Measurements from ENCODE around the gene CCDC88B. TPM values are rescaled to one million over a fixed set of nuclear protein-coding genes. Genes with fewer than 3 reads are reported as not detected.
A peak's percentile ranks its signal among the peaks of the same experiment; 100 is the strongest.

Gene CCDC88B
- total and polyA plus RNA-seq, 2 experiments from 2014 or later = 6.8 to 12.1 TPM

DNA sequence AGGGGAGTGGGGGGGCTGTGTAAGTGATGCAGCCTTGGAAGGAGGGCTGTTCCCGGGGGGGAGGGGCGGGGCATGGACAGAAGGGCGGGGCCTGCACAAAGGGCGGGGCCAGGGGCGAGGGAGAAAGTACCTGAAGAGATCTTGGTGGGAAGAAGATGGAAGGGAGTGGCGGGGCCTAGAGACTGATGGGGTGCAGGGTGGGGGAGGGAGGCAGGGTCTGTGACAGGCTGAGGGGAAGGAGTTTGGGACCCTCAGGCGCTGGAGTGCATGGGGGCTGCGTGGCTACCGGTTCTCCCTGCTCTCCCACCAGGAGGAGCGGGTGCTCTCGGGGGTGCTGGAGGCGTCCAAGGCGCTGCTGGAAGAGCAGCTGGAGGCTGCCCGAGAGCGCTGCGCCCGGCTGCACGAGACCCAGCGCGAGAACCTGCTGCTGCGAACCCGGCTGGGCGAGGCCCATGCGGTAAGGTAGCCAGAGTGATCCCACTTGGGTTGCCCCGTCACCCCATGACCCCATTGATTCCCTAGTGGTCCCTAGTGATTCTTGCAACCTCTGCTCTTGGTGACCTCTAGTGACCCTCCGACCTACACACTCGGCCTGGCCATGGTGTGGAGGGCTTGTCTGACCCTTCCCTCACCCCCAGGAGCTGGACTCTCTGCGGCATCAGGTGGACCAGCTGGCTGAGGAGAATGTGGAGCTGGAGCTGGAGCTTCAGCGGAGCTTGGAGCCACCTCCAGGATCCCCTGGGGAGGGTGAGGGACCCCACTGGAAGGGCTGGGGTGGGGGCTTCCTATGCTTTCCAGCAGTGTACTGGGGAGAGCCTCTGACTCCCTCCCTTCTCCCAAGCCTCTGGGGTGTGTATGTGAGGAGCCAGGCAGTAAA is 3.1 kb downstream of the CCDC88B start:
- H3K79me2 ChIP-seq (replicated peaks; ENCODE audit: insufficient read depth) = no peaks in the 10 kb centered on the region
- DNase-seq (ENCODE audit: low spot score) = no peak

More for the DNA sequence above, 3.1 kb downstream of the CCDC88B start:
- peaks cover 12% of the 10 kb centered on the region for H3K4me1 Mint-ChIP-seq
- Histone ChIP-seq H3K4me3 (peak overlapping the region; percentile 74), H3F3A (replicated peaks; ENCODE audit: low read depth) (0 out of 2 replicates have a peak, but pooled peaks cover 5% of the 10 kb centered on the region), H3K4me1 (ENCODE audit: insufficient read depth) (peaks cover 11% of the 10 kb centered on the region; the same call in 1 of the 2 replicates), H3K9me2 (ENCODE audit: insufficient read depth) (no peaks in the 10 kb centered on the region), H2AFZ (0 out of 2 replicates have a peak overlapping the region, but pooled peaks have one; percentile 66), H4K20me1 (replicated peaks; ENCODE audit: insufficient read depth) (no peaks in the 10 kb centered on the region), H3K4me2 (peak overlapping the region; percentile 93; the same call in 1 of the 2 replicates), H3K27me3 (ENCODE audit: insufficient read depth) (no peaks in the 10 kb centered on the region), H3K27ac (ENCODE audit: low read depth) (no peak overlapping the region), H3K36me3 (ENCODE audit: insufficient read depth) (no peaks in the 10 kb centered on the region)
- peak; percentile 7 for ATAC-seq
- H3K27ac Mint-ChIP-seq = no peak overlapping the region
- no peaks in the 10 kb centered on the region for H3K9me3 Mint-ChIP-seq
- peaks cover 32% of the 10 kb centered on the region for H3K27me3 Mint-ChIP-seq (ENCODE audit: insufficient read depth, low read depth, poor library complexity)
- no peaks in the 10 kb centered on the region; the same call in 2 of the 3 replicates for H3K36me3 Mint-ChIP-seq (ENCODE audit: low read depth)
- peak overlapping the region; percentile 73 for H3K4me3 Mint-ChIP-seq
- no peak for TF ChIP-seq JUNB (IDR thresholded peaks at IDR 0.05; ENCODE audit: unreplicated experiment)
- TF ChIP-seq CREB1 (CRISPR knock-in tag; IDR thresholded peaks at IDR 0.05; ENCODE audit: low read depth) = no peak
- TF ChIP-seq, protein P1, sequence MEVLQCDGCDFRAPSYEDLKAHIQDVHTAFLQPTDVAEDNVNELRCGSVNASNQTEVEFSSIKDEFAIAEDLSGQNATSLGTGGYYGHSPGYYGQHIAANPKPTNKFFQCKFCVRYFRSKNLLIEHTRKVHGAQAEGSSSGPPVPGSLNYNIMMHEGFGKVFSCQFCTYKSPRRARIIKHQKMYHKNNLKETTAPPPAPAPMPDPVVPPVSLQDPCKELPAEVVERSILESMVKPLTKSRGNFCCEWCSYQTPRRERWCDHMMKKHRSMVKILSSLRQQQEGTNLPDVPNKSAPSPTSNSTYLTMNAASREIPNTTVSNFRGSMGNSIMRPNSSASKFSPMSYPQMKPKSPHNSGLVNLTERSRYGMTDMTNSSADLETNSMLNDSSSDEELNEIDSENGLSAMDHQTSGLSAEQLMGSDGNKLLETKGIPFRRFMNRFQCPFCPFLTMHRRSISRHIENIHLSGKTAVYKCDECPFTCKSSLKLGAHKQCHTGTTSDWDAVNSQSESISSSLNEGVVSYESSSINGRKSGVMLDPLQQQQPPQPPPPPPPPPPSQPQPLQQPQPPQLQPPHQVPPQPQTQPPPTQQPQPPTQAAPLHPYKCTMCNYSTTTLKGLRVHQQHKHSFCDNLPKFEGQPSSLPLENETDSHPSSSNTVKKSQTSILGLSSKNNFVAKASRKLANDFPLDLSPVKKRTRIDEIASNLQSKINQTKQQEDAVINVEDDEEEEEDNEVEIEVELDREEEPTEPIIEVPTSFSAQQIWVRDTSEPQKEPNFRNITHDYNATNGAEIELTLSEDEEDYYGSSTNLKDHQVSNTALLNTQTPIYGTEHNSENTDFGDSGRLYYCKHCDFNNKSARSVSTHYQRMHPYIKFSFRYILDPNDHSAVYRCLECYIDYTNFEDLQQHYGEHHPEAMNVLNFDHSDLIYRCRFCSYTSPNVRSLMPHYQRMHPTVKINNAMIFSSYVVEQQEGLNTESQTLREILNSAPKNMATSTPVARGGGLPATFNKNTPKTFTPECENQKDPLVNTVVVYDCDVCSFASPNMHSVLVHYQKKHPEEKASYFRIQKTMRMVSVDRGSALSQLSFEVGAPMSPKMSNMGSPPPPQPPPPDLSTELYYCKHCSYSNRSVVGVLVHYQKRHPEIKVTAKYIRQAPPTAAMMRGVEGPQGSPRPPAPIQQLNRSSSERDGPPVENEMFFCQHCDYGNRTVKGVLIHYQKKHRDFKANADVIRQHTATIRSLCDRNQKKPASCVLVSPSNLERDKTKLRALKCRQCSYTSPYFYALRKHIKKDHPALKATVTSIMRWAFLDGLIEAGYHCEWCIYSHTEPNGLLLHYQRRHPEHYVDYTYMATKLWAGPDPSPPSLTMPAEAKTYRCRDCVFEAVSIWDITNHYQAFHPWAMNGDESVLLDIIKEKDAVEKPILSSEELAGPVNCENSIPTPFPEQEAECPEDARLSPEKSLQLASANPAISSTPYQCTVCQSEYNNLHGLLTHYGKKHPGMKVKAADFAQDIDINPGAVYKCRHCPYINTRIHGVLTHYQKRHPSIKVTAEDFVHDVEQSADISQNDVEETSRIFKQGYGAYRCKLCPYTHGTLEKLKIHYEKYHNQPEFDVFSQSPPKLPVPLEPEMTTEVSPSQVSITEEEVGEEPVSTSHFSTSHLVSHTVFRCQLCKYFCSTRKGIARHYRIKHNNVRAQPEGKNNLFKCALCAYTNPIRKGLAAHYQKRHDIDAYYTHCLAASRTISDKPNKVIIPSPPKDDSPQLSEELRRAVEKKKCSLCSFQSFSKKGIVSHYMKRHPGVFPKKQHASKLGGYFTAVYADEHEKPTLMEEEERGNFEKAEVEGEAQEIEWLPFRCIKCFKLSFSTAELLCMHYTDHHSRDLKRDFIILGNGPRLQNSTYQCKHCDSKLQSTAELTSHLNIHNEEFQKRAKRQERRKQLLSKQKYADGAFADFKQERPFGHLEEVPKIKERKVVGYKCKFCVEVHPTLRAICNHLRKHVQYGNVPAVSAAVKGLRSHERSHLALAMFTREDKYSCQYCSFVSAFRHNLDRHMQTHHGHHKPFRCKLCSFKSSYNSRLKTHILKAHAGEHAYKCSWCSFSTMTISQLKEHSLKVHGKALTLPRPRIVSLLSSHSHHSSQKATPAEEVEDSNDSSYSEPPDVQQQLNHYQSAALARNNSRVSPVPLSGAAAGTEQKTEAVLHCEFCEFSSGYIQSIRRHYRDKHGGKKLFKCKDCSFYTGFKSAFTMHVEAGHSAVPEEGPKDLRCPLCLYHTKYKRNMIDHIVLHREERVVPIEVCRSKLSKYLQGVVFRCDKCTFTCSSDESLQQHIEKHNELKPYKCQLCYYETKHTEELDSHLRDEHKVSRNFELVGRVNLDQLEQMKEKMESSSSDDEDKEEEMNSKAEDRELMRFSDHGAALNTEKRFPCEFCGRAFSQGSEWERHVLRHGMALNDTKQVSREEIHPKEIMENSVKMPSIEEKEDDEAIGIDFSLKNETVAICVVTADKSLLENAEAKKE (CRISPR knock-in tag; IDR thresholded peaks at IDR 0.05) = no peak
- TF ChIP-seq, protein P2, sequence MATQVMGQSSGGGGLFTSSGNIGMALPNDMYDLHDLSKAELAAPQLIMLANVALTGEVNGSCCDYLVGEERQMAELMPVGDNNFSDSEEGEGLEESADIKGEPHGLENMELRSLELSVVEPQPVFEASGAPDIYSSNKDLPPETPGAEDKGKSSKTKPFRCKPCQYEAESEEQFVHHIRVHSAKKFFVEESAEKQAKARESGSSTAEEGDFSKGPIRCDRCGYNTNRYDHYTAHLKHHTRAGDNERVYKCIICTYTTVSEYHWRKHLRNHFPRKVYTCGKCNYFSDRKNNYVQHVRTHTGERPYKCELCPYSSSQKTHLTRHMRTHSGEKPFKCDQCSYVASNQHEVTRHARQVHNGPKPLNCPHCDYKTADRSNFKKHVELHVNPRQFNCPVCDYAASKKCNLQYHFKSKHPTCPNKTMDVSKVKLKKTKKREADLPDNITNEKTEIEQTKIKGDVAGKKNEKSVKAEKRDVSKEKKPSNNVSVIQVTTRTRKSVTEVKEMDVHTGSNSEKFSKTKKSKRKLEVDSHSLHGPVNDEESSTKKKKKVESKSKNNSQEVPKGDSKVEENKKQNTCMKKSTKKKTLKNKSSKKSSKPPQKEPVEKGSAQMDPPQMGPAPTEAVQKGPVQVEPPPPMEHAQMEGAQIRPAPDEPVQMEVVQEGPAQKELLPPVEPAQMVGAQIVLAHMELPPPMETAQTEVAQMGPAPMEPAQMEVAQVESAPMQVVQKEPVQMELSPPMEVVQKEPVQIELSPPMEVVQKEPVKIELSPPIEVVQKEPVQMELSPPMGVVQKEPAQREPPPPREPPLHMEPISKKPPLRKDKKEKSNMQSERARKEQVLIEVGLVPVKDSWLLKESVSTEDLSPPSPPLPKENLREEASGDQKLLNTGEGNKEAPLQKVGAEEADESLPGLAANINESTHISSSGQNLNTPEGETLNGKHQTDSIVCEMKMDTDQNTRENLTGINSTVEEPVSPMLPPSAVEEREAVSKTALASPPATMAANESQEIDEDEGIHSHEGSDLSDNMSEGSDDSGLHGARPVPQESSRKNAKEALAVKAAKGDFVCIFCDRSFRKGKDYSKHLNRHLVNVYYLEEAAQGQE (IDR thresholded peaks at IDR 0.05; ENCODE audit: unreplicated experiment) = no peak
- no peak for TF ChIP-seq EZH2phosphoT487 (IDR thresholded peaks at IDR 0.05; ENCODE audit: unreplicated experiment)
- TF ChIP-seq, protein P3, sequence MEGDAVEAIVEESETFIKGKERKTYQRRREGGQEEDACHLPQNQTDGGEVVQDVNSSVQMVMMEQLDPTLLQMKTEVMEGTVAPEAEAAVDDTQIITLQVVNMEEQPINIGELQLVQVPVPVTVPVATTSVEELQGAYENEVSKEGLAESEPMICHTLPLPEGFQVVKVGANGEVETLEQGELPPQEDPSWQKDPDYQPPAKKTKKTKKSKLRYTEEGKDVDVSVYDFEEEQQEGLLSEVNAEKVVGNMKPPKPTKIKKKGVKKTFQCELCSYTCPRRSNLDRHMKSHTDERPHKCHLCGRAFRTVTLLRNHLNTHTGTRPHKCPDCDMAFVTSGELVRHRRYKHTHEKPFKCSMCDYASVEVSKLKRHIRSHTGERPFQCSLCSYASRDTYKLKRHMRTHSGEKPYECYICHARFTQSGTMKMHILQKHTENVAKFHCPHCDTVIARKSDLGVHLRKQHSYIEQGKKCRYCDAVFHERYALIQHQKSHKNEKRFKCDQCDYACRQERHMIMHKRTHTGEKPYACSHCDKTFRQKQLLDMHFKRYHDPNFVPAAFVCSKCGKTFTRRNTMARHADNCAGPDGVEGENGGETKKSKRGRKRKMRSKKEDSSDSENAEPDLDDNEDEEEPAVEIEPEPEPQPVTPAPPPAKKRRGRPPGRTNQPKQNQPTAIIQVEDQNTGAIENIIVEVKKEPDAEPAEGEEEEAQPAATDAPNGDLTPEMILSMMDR (conservative IDR thresholded peaks at IDR 0.05; ENCODE audit: low read depth in 2 of 2) = no peak
